HG02852 (cell line): Measurements from ENCODE around the gene EVL.
A peak's percentile ranks its signal among the peaks of the same experiment; 100 is the strongest.

Source experiments
- ATAC-seq: cut with Tn5 transposase; IDR thresholded peaks from one replicate; pipeline ENCODE4 v1.9.1; 2021; ENCODE audit warnings: mild to moderate bottlenecking, moderate library complexity; ENCODE audit not compliant: unreplicated experiment

Gene EVL

DNA sequence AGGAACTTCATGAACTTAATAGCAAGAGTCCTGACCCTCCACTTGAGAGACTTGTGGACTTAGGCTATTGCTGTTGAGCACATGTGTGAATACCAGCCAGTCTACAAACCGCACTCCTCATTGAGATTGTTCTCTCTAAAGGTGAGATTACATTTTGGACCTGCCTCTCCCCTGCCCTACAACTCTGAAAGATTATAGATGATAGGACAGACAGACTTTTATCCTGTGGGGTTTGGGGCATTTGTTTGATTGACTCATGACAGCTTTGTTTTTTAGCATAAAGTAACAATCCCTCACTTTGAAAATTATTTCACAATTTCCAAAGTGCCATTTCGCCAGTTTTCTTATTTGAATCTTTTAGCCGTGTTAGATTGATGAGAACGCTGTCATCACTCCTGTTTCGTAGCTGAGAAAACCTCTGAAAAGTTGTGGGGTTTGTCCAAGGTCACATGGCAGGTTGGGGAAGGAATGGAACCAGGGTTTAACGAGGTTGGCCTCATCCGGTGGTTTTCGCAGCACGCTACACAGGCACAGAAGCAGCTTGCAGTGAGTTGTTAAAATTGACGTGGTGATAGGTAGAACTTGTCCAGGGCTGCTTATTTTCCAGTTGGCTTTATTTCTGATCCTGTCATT, 836 bp downstream of the EVL start:
- ATAC-seq: peak; percentile 34

DNA sequence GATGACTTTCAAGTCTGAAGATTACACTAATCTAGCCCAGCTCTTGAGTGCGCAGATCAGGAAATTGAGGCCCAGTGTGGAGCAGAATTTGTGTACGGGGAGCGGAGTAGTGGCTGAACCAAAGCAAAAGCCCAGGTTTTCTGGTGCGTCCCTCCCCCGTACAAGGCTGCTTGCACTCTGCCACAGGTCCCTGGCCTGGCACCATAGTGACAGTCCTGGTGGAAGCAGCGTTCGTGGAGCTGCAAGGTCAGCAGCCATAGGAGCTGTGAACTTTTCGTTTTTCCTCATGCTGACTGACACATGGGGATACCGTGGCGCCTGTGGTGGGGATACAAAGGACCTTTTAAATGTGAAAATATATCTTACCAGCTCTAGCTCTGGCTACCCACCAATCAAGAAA, 1.7 kb downstream of the EVL start:
- ATAC-seq: no peak

- no peak for ATAC-seq
These were observed 2.3 kb downstream of the EVL start for GRCh38 chr14:100067481-100067880.

DNA sequence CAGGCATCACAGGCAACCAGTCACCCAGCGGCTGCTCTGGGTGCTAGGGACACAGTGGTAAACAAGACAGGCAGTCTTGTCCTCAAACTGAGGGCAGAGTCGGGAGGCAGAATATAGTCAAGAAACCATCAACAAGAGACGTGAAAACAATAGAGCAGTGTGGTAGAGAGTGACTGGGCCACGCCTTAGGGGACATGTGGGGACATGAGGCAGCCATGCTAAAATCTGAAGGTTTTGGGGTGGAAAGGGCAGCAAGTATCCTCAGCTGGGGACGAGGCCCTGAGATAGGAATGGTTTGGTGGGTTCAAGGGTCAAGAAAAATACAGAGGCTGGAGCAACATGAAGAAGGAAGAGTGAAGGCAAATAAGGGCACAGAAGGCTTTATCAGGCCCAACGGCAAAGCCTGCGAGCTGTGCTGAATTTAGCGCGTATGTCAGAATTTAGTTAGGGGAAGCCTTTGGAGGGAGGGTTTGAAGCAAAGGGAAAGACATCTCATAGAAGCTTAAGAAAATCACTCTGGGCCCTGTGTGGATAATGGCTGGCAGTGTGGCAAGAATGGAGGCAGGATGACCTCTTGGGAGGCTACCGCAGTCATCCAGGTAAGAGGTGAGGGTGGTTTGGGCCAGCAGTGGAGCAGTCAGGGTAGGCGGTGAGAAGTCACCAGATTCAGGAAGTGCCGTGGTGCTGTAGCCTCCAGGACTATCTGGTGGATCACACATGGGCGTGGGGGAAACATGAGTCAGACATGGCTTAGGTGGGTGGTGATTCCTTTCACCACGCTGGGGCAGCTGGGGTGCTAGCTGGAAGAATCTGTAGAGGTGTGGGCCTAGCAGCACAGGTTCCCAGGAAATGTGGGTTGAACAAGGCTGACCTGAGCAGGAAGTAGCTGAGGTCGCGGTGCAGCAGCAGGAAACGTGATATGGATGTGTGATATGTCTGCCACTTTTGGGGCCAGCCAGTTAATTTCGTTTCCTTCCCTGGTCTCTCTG, 3.0 kb downstream of the EVL start:
- ATAC-seq: peak; percentile 37

DNA sequence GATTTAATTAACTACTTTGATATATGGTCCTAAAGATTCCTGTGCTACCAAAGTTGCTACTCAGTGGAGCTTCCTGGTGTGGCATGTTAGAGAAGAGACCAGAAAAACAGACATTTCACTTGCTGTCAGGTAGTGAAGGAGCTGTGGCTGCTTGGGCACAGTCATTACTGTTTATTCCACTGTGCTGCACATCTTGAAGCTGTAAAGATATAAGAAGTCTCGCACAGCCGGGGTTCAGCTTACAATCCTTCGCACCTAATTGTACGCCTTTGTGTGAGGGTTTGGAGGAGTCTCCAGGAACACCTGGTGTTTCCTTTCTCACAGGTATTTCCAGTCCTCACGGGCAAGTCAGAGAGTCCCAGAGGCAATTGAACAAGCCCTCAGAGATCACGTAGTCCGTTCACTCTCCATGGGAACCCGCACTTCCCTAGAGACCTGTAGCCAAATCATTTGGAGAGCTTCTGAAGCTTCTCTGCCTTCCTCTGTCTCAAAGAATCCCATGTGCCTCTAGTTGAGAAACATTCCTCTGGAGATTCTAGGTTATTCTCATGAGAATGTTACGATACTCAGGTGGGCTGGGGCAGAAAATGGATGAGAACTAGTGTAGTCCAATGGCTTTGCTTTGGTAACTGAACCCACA, 4.1 kb downstream of the EVL start:
- ATAC-seq: no peak

DNA sequence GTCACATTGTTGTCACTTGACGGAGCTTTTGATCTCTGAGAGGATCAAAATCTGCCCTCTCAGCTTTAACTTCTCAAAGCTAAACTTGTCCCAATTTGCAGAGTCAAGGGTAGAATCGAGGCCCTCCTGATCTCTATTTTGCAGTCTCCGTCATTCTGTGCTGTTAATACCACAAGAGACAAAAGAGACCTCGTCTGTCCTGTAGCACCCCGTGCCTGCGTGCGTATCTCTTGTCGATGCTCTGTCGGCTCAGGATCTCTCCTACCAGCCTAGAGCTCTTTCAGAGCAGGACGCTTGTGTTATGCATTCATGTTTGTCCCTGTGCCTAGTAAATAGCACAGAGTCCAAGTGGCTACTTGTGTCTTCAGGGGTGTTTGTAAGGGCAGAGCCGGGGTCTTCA, 5.1 kb downstream of the EVL start:
- ATAC-seq: no peak

- no peak for ATAC-seq
These were observed 6.3 kb downstream of the EVL start for GRCh38 chr14:100071545-100071944.

- no peak for ATAC-seq
These were observed 7.6 kb downstream of the EVL start for GRCh38 chr14:100072783-100073346.

- ATAC-seq: no peak
These were observed 8.6 kb downstream of the EVL start for GRCh38 chr14:100073576-100074430.

DNA sequence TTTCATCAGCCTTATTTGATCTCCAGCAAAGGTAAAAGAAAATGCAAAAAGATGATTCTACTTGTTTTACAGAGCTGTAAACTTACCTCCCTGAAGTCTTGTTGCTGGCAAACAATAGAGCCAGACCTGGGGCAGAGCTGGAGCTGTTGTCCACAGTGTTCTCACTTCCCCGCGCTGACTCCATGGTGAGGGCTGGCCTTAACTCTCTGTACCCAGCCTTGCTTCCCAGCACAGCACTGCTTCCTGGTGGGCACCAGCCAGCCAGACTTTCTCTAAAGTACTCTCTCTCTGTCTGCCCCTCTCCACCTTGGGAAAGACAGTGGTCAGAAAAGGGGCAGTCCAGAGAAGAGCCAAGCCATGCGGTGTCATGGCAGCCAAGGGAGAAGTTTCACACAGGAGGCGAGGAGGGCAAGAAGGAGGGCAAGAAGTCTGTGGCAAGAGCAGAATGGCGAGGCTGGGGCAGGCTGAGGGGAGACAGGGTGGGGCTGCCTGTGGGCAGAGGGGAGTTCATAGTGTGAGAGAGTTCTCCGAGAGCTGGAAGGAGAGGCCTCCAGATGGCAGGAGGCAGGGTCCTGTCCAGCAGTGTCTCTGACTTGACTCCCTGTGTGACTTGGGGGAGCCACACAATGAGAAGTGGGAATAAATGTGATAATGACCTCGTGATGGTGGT, 9.3 kb downstream of the EVL start:
- ATAC-seq: no peak

GRCh38 chr14:100075681-100076080, 10.5 kb downstream of the EVL start:
- ATAC-seq: no peak

DNA sequence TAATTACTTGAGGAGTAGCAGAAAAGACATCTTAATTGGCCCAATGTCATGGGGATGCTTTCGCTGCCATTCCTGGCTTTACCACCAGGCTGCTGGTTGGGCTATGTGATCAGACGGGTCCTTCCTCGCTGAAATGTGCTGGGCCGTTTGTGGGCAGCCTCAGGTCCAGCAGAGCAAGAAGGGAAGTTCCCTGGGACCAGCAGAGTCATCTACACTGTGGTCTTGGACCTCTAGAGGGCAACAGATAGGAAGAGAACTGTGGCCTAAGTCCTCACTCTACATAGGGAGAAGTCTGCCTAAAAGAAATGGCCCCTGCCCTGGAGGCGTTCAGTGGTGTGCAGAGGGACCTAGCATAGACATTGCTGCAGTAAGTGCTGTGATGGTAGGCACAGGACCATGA, 10.9 kb downstream of the EVL start:
- peak; percentile 42 for ATAC-seq

- ATAC-seq: no peak
These were observed 11.4 kb downstream of the EVL start for GRCh38 chr14:100076606-100077005.

DNA sequence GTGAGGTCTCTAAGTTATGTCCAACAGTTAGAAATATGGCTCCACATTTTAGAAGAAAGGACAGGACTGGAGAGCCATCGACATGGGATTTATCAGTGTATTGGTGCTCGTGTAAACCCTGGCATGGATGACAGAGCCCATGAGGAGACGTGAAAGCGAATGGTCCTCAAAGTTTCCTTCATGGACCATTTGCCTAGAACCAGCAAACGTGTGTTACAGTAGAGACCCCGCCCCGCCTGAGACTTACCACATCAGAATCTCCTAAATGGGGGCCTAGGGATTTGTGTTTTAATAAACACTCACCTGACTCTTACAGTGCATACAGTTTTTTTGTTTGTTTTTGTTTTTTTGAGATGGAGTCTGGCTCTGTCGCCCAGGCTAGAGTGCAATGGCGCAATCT, 12.2 kb downstream of the EVL start:
- no peak for ATAC-seq

- no peak for ATAC-seq
These were observed 13.1 kb downstream of the EVL start for GRCh38 chr14:100078216-100078803.

- peak; percentile 64 for ATAC-seq
These were observed 13.9 kb downstream of the EVL start for GRCh38 chr14:100078997-100079725.

DNA sequence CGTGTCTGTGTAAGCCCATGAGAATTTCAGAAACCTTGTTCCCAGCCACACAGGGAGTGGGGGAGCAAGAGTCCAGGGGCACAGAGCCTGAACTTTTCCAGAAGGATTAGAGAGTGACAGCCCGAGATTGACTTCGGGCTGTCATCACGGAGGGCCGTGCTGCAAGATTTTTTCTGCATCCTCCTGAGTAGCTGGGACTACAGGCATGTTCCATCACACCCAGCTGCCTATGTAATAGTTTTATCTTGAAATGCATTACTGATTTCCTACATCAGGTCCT, 14.4 kb downstream of the EVL start:
- no peak for ATAC-seq

GRCh38 chr14:100080206-100080605, 15.0 kb downstream of the EVL start:
- ATAC-seq: no peak

DNA sequence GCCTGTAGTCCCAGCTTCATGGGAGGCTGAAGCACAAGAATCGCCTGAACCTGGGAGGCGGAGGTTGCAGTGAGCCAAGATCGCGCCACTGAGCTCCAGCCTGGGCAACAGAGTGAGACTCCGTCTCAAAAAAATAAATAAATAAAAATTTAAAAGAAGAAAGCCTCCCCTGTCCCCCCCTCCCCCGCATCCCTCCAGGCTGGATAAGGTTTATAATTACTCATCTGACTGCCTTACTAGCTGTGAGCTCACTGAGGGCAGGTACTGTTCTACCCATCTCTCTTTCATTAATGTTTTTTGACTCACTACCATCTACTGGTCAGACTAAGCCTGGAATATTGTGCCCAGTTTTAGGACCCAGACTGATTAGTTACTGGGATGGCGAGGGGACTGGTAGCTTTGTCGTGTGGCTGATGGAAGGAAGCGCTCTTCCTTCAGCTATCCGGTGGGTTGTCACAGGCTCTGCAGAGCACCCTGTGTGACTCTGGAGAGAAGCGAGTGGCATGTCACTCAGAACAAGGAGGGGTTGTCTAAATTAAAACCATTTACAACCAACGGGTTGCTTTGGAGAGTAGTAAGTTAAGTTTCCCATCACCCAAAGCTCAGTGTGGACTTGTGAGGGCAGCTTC, 16.9 kb downstream of the EVL start:
- ATAC-seq: no peak
